ENCODE results near the gene MAML1. TPM values are rescaled to one million over a fixed set of nuclear protein-coding genes. Genes with fewer than 3 reads are reported as not detected.
"Not testable (repeated sequence)": the region's sequence is repeated elsewhere in the genome, so short reads cannot be mapped to it uniquely, and the experiment has no call there.

The MAML1 gene
- total and polyA plus RNA-seq, 2 experiments from 2014 or later: 9.6 to 43.9 TPM

DNA sequence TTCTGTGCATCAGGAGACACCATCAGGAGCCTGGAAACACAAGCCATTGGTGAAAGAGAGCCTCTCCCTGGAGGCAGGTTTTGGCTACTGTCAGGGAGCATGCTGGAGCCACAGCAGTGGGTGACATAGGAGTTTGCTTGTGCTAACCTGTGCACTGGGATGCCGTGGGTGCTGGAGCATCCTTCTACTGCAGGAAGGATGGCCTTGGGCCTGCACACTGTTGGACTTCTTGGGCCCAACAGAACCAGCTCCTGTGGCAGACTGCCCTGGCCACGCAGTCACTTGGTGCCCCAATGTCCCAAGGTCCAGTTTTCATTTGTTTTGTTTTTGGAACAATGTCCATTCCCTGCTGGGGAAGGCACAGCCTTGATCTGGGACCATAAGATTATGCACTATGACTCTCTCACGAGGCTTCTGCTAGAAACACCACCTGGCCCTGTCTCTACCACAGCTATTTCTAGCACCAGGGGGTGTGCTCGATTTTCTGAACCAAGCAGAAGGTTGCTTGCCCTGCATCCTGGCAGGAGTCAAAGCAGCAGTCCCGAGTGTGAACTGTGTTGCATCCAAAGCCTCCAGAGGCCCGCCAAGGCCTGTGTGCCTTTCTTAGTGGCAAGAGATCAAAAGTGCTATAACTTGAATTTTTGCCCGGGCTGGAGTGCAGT is 55.7 kb downstream of the MAML1 start (continued):
- TF ChIP-seq, protein P1, sequence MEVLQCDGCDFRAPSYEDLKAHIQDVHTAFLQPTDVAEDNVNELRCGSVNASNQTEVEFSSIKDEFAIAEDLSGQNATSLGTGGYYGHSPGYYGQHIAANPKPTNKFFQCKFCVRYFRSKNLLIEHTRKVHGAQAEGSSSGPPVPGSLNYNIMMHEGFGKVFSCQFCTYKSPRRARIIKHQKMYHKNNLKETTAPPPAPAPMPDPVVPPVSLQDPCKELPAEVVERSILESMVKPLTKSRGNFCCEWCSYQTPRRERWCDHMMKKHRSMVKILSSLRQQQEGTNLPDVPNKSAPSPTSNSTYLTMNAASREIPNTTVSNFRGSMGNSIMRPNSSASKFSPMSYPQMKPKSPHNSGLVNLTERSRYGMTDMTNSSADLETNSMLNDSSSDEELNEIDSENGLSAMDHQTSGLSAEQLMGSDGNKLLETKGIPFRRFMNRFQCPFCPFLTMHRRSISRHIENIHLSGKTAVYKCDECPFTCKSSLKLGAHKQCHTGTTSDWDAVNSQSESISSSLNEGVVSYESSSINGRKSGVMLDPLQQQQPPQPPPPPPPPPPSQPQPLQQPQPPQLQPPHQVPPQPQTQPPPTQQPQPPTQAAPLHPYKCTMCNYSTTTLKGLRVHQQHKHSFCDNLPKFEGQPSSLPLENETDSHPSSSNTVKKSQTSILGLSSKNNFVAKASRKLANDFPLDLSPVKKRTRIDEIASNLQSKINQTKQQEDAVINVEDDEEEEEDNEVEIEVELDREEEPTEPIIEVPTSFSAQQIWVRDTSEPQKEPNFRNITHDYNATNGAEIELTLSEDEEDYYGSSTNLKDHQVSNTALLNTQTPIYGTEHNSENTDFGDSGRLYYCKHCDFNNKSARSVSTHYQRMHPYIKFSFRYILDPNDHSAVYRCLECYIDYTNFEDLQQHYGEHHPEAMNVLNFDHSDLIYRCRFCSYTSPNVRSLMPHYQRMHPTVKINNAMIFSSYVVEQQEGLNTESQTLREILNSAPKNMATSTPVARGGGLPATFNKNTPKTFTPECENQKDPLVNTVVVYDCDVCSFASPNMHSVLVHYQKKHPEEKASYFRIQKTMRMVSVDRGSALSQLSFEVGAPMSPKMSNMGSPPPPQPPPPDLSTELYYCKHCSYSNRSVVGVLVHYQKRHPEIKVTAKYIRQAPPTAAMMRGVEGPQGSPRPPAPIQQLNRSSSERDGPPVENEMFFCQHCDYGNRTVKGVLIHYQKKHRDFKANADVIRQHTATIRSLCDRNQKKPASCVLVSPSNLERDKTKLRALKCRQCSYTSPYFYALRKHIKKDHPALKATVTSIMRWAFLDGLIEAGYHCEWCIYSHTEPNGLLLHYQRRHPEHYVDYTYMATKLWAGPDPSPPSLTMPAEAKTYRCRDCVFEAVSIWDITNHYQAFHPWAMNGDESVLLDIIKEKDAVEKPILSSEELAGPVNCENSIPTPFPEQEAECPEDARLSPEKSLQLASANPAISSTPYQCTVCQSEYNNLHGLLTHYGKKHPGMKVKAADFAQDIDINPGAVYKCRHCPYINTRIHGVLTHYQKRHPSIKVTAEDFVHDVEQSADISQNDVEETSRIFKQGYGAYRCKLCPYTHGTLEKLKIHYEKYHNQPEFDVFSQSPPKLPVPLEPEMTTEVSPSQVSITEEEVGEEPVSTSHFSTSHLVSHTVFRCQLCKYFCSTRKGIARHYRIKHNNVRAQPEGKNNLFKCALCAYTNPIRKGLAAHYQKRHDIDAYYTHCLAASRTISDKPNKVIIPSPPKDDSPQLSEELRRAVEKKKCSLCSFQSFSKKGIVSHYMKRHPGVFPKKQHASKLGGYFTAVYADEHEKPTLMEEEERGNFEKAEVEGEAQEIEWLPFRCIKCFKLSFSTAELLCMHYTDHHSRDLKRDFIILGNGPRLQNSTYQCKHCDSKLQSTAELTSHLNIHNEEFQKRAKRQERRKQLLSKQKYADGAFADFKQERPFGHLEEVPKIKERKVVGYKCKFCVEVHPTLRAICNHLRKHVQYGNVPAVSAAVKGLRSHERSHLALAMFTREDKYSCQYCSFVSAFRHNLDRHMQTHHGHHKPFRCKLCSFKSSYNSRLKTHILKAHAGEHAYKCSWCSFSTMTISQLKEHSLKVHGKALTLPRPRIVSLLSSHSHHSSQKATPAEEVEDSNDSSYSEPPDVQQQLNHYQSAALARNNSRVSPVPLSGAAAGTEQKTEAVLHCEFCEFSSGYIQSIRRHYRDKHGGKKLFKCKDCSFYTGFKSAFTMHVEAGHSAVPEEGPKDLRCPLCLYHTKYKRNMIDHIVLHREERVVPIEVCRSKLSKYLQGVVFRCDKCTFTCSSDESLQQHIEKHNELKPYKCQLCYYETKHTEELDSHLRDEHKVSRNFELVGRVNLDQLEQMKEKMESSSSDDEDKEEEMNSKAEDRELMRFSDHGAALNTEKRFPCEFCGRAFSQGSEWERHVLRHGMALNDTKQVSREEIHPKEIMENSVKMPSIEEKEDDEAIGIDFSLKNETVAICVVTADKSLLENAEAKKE (CRISPR knock-in tag; IDR thresholded peaks at IDR 0.05): no peak
- TF ChIP-seq CTCF (conservative IDR thresholded peaks at IDR 0.05; ENCODE audit: low read depth in 2 of 2): no peak
- TF ChIP-seq EZH2 (IDR thresholded peaks at IDR 0.05; ENCODE audit: low read depth, unreplicated experiment): no peak
- TF ChIP-seq, protein P2, sequence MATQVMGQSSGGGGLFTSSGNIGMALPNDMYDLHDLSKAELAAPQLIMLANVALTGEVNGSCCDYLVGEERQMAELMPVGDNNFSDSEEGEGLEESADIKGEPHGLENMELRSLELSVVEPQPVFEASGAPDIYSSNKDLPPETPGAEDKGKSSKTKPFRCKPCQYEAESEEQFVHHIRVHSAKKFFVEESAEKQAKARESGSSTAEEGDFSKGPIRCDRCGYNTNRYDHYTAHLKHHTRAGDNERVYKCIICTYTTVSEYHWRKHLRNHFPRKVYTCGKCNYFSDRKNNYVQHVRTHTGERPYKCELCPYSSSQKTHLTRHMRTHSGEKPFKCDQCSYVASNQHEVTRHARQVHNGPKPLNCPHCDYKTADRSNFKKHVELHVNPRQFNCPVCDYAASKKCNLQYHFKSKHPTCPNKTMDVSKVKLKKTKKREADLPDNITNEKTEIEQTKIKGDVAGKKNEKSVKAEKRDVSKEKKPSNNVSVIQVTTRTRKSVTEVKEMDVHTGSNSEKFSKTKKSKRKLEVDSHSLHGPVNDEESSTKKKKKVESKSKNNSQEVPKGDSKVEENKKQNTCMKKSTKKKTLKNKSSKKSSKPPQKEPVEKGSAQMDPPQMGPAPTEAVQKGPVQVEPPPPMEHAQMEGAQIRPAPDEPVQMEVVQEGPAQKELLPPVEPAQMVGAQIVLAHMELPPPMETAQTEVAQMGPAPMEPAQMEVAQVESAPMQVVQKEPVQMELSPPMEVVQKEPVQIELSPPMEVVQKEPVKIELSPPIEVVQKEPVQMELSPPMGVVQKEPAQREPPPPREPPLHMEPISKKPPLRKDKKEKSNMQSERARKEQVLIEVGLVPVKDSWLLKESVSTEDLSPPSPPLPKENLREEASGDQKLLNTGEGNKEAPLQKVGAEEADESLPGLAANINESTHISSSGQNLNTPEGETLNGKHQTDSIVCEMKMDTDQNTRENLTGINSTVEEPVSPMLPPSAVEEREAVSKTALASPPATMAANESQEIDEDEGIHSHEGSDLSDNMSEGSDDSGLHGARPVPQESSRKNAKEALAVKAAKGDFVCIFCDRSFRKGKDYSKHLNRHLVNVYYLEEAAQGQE (IDR thresholded peaks at IDR 0.05; ENCODE audit: unreplicated experiment): no peak
- TF ChIP-seq ZNF114 (CRISPR knock-in tag; IDR thresholded peaks at IDR 0.05): no peak

DNA sequence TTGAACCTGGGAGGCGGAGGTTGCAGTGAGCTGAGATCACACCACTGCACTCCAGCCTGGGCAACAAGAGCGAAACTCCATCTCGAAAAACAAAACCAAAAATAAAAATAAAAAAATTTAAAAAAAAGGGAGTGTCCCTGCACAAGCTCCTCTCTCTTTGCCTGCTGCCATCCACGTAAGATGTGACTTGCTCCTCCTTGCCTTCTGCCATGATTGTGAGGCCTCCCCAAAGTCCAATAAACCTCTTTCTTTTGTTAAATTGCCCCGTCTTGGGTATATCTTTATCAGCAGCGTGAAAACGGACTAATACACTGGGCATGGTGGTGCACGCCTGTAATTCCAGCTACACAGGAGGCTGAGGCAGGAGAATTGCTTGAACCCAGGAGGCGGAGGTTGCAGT is 56.7 kb downstream of the MAML1 start:
- not testable (repeated sequence) for H3K4me2 ChIP-seq; H3K36me3 Mint-ChIP-seq (ENCODE audit: low read depth); H3F3A ChIP-seq (replicated peaks; ENCODE audit: low read depth); H4K20me1 ChIP-seq (replicated peaks; ENCODE audit: insufficient read depth); H3K27ac Mint-ChIP-seq; H3K4me1 ChIP-seq (ENCODE audit: insufficient read depth); H2AFZ ChIP-seq; H3K4me3 Mint-ChIP-seq; ATAC-seq; H3K4me1 Mint-ChIP-seq; H3K36me3 ChIP-seq (ENCODE audit: insufficient read depth); H3K27me3 ChIP-seq (ENCODE audit: insufficient read depth); H3K9me3 Mint-ChIP-seq; H3K9me2 ChIP-seq (ENCODE audit: insufficient read depth); H3K27ac ChIP-seq (ENCODE audit: low read depth); H3K27me3 Mint-ChIP-seq (ENCODE audit: insufficient read depth, low read depth, poor library complexity); DNase-seq (ENCODE audit: low spot score); H3K4me3 ChIP-seq; H3K79me2 ChIP-seq (replicated peaks; ENCODE audit: insufficient read depth)

Data from GM23338 (cell line).